Measurements from ENCODE around the gene OSCP1. TPM values are rescaled to one million over a fixed set of nuclear protein-coding genes. Genes with fewer than 3 reads are reported as not detected.

Gene OSCP1
- total RNA-seq, 1 donor from 2014 or later: 4.0 TPM

DNA sequence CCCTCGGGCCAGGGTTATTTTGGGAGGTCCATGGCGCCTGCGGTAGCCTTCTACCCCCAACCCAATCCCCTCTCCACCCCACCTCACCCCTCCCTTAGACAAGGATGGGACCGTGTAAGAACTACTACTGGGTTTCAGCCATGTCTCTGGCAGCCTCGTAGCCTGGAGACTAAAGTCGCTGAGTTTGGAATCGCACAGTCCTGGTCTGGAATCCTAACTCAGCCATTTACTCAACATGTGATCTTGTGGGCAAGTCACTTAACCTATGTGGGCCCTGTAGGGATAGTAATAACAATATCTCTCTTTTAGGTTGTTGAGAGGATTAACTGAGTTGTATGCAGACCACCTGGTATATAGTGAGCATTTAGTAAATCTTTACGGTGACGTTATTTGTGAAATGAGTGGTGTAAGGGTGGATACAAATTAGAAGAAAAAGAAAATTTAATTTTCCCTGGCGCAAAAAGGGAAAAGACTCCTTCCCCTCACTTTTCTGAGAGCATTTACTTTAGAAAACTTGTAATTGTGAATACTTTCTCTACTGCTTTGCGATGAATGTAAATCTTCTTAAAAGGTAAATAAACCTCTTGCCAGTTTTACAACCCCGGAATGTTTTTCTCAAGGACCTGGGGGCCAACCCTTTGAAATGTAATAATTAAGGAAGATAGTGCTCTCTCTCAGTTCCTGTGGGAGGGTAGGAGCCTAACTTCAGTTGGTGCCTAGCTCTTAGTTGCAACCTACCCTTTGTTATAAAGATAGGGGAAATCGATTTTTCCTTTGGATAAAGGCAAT lies 14.5 kb upstream of the OSCP1 start:
- peak overlapping the region; percentile 87 for H3K4me3 ChIP-seq (ENCODE audit: low read depth, low read length)
- no peak for TF ChIP-seq CTCF (conservative IDR thresholded peaks at IDR 0.05; ENCODE audit: low read depth, low read length)
- no peak for DNase-seq (ENCODE audit: low read depth)

GRCh38 chr1:36463803-36464604 lies 13.8 kb upstream of the OSCP1 start, which contains the start of gene MRPS15:
TSS of gene MRPS15 (minus strand) at chr1:36464384. CDS start at chr1:36464275, 109 bp downstream.
- no peak for DNase-seq (ENCODE audit: low read depth)
- no peak for TF ChIP-seq CTCF (conservative IDR thresholded peaks at IDR 0.05; ENCODE audit: low read depth, low read length)
- H3K4me3 ChIP-seq (ENCODE audit: low read depth, low read length): peak within 1 kb of the TSS; percentile 87

DNA sequence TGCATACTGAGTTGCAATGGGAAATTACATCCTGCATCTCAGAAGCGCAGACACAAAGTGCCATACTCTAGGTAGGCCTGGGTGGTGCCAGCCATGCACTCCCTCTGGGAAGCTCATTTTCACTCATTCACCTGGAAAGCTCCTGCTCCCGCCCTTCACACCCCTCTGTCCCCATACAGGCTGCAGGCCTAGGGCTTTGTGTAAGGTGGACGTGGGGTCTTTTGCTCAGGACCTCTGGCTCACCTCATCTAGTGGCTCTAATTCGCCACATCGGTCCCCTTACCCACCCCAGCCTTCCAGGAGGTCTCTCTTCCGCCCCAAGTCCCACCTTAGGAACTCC lies 13.2 kb upstream of the OSCP1 start:
- no peak for TF ChIP-seq CTCF (conservative IDR thresholded peaks at IDR 0.05; ENCODE audit: low read depth, low read length)
- H3K4me3 ChIP-seq (ENCODE audit: low read depth, low read length): peak overlapping the region; percentile 87
- DNase-seq (ENCODE audit: low read depth): no peak

DNA sequence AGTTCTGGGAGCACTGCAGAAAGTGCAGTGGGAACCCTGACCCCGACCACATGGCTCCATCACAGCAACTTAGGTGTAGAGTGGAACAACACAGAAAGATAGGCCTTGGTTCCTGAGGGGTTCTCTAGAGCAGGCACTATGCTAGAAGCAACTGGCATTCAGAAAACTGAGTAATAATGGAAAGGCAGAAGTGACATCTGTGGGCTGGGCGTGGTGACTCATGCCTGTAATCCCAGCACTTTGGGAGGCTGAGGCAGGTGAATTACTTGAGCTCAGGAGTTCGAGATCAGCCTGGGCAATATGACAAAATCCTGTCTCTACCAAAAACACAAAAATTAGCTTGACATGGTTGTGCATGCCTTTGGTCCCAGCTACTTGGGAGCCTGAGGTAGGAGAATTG lies 8.7 kb upstream of the OSCP1 start:
- TF ChIP-seq CTCF (conservative IDR thresholded peaks at IDR 0.05; ENCODE audit: low read depth, low read length): no peak
- no peak for DNase-seq (ENCODE audit: low read depth)

GRCh38 chr1:36457691-36458090 lies 7.4 kb upstream of the OSCP1 start:
- H3K4me3 ChIP-seq (ENCODE audit: low read depth, low read length): no peak overlapping the region
- DNase-seq (ENCODE audit: low read depth): no peak
- no peak for TF ChIP-seq CTCF (conservative IDR thresholded peaks at IDR 0.05; ENCODE audit: low read depth, low read length)

More for the DNA sequence above, 8.7 kb upstream of the OSCP1 start:
- no peak overlapping the region for H3K4me3 ChIP-seq (ENCODE audit: low read depth, low read length)

- no peak for TF ChIP-seq CTCF (conservative IDR thresholded peaks at IDR 0.05; ENCODE audit: low read depth, low read length)
- no peak for DNase-seq (ENCODE audit: low read depth)
- no peak overlapping the region for H3K4me3 ChIP-seq (ENCODE audit: low read depth, low read length)
These were observed 6.2 kb upstream of the OSCP1 start for GRCh38 chr1:36456391-36456928.

Data from epithelial cell of proximal tubule (primary cell).